Measurements from ENCODE around the gene BCAR1. TPM values are rescaled to one million over a fixed set of nuclear protein-coding genes. Genes with fewer than 3 reads are reported as not detected.
"Not testable (repeated sequence)": the region's sequence is repeated elsewhere in the genome, so short reads cannot be mapped to it uniquely, and the experiment has no call there.

The BCAR1 gene
- total RNA-seq, 1 donor from 2014 or later = 78.3 TPM

DNA sequence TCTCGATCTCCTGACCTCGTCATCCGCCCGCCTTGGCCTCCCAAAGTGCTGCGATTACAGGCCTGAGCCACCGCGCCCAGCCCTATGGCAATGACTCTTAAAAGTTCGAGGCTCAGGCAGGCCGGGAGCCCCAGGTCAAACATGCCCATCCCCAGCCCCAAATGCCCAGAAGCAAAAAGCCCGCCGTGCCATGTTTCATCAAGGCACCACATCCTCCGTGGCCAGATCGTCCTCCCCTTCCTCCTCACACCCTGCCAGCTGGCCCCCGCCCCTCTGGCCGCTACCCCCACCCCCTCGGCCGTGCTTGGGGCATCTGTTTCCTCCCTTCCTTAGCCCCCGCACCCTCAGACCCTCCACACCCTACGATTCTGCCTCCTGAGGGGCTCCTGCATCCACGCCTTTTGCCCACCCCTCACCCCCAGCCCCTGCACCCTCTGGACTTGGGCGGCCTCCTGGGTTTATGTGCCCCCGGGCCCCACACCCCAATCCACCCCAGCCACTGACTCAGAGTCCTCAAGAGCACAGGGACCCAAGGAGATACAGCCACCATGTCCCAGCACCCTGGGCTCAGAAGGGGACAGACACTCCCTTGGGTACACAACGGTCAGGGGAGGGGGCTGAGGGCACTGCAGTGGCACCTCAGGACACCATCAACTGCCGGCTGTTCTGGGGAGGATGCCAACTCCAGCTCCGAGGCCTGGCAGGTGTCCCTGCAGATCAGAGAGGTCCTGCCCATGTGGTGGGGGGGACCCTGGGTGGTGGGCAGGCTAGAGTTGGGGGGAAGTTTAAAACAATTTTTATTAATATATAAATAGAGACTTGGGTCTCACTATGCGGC, 25.5 kb downstream of the BCAR1 start:
- DNase-seq (ENCODE audit: low read depth in 2 of 2) = no peak

DNA sequence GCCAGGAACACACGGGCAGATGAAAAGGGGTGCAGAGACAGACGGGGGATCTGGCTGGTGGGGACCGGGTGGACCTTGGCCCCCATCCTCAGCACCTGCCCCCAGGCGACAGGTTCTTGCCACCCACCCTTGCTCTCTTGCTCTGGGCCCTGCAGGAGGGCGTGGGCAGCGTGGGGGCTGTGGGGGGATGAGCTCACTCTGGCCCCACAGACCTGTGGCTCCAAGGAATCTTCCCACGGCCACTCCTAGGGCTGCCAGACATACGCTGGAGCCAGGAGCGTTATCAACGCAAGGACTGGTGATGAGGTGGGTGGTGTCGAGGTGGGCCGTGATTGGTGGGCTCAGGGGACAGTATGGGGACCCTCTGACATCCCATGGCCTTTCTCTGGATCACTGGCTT, 26.3 kb downstream of the BCAR1 start:
- no peak for DNase-seq (ENCODE audit: low read depth in 2 of 2)

DNA sequence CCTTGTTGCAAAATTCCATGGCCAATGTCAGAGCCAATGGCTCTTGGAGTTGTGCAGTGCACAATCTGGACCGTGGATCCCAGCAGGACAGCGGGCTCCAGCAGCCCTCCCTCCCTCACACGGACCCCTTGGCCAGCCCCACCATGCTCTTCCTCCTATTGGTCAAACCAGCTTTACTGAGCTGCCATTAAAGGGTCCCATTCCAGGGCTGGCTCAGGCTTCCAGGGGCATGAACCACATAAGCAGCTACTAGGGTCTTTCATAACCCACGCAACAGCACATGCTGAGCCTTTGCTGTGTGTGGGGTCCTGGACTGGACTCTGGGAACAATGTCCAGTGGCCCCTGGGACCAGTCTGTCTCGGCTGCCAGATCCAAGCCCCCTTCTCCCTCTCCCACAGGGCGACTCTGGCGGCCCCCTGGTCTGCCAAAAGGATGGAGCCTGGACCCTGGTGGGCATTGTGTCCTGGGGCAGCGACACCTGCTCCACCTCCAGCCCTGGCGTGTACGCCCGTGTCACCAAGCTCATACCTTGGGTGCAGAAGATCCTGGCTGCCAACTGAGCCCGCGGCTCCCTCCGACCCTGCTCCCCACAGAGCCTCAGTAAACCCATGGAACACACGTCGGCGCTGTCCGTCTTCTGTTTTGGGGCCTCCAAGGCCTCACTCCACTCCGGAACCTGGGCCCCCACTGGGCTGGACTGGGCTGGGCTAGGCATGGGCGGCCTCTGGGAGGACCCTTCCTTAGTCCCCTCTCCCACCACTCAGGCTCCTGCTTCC, 26.9 kb downstream of the BCAR1 start:
- no peak for DNase-seq (ENCODE audit: low read depth in 2 of 2)

DNA sequence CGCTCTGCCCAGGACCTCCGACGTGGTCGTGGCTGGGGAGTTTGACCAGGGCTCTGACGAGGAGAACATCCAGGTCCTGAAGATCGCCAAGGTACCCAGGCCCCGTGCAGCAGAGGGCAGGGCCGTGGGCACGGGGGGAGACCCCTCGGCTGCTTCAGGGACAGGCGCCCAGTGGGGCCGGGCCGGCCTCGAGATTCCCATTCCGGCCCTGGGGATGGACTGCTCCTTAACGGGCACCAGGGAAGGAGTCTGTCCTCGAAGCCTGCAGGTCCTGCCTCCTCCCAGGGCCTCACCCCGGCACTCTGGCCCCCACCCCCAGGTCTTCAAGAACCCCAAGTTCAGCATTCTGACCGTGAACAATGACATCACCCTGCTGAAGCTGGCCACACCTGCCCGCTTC, 28.3 kb downstream of the BCAR1 start:
- DNase-seq (ENCODE audit: low read depth in 2 of 2) = not testable (repeated sequence)

DNA sequence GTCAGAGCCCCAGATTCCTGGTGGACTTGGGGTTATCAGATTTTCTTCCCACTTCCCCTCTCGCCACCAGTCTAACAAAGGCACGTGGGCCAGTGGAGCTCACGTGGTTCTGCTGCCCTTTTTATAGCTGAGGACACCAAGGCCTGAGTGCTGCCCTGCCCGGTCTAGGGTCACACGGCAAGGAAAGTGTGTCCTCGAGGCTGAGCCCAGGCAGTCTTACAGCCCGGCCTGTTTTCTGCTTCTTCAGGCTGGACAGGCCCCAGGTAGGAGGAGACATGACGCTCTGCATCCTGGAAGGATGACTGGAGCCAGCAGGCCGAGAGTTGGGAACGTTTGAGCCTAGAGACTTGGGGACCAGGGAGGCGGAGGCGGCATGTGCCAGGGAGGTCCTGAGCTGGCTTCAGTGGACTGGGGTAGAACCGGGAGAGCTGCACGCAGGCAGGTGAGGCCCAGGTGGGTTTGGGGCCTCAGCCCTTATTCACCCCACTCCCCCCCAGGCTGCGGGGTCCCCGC, 29.1 kb downstream of the BCAR1 start:
- no peak for DNase-seq (ENCODE audit: low read depth in 2 of 2)

DNA sequence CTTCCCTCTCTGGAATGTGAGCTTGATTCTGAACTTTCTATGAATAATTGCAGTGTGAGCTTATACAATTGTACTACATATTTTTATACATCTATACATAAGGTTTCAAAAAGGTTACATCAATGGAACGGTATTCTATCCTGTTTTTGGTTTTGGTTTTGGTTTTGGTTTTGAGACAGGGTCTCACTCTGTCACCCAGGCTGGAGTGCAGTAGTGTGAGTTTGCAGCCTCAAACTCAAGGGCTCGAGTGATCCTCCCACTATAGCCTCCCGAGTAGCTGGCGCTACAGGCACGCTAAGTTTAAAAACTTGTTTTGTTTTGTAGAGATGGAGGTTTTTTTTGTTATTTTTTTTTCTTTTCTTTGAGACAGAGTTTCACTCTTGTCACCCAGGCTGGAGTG, 31.6 kb downstream of the BCAR1 start:
- no peak for DNase-seq (ENCODE audit: low read depth in 2 of 2)

DNA sequence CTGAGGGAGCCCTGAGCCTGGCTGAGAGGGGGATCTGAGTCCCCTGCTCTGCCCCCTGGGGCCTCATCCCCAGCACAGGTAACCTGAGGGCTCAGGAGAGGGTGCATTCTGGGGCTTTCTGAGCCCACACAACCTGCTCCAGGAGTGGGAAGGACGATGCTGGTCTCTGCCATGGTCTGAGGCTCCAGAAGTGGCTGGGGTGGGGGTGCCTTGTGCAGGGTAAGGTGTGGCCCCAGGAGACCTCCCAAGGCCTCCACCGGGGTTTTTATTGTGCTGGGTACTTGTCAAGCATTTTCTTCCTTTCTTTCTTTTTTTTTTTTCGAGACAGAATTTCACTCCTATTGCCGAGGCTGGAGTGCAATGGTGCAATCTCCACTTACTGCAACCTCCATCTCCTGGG, 32.3 kb downstream of the BCAR1 start:
- DNase-seq (ENCODE audit: low read depth in 2 of 2) = no peak

DNA sequence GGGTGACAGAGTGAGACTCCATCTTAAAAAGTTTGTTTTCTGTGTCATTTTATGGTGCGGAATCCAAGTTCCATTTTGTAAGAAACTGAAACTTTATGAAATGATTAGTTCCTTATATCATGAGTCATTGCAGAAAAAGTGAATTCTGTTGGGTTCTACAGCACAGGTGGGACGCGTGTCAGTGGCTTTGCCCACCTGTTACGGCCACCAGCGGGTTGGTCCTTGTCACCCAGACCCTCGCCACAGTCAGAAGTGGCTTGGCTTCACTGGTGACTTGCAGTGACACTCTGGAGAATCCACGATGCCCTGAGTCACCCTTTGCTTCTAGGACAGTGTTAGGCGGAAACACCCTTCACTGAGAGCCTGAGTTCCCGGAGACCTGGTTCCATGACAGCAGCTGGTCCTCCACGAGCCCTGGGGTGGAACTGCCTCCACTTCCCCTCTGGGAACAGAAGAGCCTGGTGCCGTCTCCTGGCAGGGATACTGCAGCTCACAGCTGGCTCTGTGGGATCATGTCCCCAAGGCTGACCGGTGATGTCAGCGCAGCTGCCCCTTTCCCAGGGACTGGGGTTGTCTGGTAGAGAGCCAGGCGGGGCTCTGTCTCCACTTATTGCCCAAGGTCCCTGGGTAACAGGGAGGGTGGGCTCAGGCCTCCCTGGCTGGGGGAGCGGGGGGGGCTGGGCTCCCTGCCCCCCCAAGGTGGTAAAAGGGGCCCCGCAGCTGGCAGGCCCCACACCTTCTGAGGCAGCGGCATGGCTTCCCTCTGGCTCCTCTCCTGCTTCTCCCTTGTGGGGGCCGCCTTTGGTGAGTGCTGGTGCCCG, 33.0 kb downstream of the BCAR1 start, which contains the start of gene CTRB1:
Gene CTRB1 (plus strand): TSS at position 733 of the 821 bp plus-strand sequence. CDS start 20 bp downstream, at position 753.
- no peak for DNase-seq (ENCODE audit: low read depth in 2 of 2)

DNA sequence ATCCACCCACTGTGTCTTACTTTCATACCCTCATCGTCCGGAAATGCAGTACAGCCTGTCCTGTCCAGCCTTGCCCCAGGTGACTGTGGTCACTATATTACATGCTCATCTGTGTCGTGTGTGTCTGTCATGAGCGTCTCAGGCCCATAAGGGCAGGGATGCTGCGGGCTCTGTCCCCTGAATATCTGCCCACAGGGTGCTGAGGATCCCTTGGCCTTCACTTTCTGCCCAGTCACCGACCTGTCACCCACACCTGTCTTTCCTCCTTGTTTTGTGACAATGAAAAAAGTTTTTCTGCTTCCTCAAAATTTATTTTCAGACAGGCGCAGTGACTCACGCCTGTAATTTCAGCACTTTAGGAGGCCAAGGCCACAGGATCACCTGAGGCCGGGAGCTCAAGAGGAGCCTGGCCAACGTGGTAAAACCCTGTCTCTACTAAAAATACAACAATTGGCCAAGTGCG, 34.0 kb downstream of the BCAR1 start:
- no peak for DNase-seq (ENCODE audit: low read depth in 2 of 2)

DNA sequence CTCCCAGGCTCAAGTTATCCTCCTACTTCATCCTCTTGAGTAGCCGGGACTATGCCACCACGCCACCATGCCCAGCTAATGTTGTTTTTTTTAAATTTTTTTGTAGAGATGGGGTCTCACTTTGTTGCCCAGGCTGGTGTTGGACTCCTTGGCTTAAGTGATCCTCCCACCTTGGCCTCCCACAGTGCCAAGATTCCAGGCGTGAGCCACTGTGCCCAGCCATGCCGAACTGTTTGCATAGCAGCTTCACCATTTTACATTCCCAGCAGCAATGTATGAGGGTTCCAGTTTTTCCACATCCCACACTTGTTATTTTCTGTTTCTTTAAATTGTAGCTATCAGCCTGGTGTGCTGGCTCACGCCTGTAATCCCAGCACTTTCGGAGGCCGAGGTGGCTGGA, 34.8 kb downstream of the BCAR1 start:
- DNase-seq (ENCODE audit: low read depth in 2 of 2) = no peak

DNA sequence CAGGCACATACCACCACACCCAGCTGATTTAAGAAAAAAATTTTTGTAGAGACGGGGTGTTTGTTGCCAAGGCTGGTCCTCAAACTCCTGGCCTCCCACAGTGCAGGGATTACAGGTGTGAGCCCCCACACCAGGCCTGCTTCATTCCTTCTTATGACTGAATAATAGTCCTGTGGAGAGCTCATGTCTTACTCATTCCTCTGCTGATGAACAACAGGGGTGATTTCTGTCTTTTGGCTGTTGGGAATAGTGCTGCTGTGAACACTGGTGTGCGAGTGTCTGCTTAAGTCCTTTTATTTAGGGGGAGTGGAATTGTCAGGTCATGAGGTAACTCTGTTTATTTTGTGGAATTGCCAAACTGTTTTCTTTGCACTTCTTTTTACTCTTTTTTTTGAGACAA, 35.3 kb downstream of the BCAR1 start:
- no peak for DNase-seq (ENCODE audit: low read depth in 2 of 2)

DNA sequence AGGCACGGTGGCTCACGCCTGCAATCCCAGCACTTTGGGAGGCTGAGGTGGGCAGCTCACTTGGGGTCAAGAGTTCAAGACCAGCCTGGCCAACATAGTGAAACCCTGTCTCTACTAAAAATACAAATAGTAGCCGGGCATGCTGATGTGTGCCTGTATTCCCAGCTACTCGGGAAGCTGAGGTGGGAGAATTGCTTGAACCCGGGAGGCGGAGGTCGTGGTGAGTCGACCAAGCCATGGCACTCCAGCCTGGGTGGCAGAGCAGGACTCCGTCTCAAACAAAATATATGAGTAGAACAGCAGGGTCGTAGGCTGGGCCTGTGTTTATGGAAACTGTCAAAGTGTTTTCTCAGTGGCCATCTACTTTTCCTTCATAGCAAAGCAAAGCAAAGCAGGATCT, 40.1 kb downstream of the BCAR1 start:
- not testable (repeated sequence) for DNase-seq (ENCODE audit: low read depth in 2 of 2)

DNA sequence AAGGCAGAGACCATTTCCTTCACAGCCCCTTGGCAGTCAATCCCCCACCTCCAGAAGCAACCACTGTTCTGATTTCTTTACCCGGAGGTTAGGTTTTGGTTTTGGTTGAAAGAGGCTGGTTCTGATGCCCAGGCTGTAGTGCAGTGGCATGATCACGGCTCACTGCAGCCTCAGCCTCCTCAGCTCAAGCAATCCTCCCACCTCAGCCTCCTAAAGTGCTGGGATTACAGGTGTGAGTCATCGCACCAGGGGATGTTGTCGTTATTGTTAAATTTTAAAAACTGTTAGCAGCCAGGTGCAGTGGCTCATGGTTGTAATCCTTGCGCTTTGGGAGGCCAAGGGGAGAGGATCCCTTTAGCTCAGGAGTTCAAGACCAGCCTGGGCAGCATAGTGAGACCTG, 41.5 kb downstream of the BCAR1 start:
- no peak for DNase-seq (ENCODE audit: low read depth in 2 of 2)

DNA sequence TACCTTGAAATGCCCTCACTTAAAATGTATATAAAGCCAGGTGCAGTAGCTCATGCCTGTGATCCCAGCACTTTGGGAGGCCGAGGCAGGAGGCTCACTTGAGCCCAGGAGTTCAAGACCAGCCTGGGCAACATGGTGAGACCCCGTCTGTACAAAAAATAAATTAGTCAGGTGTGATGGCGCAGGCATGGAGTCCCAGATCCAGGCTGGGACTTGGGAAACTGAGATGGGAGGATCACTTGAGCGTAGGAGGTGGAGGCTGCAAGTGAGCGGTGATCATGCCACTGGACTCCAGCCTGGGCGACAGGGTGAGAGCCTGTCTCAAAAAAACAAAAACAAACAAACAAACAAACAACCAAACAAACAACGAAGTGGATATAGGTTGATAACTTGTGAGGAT, 41.9 kb downstream of the BCAR1 start:
- DNase-seq (ENCODE audit: low read depth in 2 of 2) = not testable (repeated sequence)

DNA sequence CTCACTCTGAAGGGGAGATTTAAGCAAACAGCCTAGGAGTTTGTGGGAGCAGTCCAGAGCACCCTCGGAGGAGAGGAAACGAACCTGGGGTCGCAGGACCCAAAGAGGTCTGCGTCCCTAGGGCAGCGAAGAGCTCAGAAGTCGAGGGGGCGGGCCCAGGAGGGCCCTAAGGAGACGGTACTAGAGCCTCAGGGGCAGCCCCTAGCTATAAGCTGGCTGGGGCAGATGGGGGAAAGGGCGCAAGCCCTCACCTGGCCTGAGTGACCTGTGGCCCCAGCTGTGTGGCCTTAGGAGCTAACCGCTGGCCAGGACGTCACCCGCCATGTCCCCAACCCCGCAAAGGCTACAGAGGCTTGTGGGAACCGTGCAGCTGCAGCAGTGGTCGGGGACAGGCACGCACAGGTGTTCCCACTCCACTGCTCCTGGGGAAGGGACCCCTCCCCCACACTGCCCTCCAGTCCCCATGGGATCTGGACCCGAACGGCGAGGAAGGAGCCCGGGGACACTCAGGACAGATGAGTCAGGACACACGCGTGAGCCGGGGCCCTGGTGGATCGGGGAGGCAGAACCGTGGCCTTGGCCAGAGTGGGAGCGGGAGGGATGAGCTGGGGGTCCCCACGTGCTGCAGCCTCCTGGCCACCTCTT, 42.4 kb downstream of the BCAR1 start:
- no peak for DNase-seq (ENCODE audit: low read depth in 2 of 2)

DNA sequence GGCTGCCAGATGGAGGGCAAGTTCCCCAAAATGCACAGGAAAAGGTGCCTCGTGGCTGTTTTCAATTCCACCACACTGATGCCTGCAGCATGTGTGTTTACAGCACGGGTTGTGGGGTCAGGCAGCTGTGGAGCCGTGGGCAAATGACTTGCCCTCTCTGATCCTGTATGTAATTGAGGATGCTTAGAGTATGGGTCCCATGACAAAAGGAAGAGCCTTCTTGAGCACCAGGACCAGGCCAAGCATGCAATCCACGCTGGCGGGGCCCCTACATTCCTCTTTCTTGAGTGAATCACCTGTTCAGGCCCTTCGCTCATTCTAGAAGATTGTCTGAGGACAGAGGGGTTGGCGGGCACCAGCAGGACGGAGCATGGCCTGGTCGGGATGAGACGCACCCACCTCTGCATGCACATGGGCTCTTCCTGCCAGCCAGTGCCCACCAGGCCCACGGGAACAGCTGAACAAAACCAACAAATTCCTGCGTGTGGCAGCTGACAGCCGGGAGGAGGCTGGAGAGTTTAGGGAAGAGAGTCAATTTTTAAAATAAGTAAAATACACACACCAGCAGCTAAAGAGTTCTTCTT, 43.1 kb downstream of the BCAR1 start:
- no peak for DNase-seq (ENCODE audit: low read depth in 2 of 2)

DNA sequence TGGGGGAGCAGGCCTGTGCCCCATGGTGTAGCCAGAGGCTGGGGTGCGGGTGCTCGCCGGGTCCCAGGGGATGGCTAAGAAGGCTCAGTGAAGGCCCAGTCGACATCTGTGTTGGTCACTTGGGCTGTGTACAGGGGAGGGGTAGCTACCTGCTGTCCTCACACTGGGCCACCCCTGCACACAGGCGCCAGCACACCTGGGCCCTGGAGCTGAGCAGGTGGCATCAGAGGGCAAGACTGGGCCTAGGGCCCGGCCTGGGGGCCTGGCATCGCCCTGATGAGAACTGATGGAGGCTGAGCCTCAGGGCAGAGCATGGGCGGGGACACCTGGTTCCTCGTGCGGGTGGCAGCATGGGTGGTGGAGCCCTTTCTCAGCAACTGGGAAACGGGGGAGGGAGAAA, 43.6 kb downstream of the BCAR1 start:
- no peak for DNase-seq (ENCODE audit: low read depth in 2 of 2)

DNA sequence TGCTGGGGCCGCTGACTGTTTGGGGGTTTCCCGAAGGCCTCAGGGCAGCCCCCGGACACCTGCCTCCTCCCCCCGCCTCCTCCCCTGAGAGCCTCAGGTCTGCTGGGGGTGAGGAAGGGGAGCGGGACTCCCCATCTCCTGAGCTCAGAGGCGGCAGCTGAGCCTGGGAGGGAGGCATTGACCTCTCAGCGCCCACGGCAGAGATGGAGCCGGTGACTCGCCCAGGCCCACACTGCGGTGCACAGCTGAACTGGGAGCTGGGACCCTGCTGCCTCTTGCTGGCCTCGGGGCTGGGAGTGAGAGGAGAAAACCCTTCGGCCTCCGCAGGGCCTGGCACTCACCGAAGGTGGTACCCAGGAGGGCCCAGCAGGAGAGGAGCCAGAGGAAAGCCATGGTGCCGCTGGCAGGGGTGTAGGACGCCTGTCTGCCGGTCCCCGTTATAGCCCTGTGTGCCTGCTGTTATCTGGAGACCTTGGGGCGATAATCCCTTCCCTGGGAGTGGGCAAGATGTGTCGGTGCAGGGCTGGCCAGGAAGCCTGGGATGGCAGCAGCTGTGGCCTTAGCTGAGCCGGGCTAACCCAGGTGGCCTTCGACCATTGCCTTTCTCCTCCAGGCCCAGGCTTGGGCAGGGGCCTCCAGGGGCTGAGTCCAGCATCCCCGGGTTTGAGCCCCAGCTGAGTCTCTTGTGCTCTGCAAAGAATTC, 44.5 kb downstream of the BCAR1 start, which contains the start of gene CTRB2:
Gene CTRB2 (minus strand): TSS at position 413 of the 703 bp plus-strand sequence. CDS start 20 bp downstream, at position 393.
- DNase-seq (ENCODE audit: low read depth in 2 of 2) = no peak

DNA sequence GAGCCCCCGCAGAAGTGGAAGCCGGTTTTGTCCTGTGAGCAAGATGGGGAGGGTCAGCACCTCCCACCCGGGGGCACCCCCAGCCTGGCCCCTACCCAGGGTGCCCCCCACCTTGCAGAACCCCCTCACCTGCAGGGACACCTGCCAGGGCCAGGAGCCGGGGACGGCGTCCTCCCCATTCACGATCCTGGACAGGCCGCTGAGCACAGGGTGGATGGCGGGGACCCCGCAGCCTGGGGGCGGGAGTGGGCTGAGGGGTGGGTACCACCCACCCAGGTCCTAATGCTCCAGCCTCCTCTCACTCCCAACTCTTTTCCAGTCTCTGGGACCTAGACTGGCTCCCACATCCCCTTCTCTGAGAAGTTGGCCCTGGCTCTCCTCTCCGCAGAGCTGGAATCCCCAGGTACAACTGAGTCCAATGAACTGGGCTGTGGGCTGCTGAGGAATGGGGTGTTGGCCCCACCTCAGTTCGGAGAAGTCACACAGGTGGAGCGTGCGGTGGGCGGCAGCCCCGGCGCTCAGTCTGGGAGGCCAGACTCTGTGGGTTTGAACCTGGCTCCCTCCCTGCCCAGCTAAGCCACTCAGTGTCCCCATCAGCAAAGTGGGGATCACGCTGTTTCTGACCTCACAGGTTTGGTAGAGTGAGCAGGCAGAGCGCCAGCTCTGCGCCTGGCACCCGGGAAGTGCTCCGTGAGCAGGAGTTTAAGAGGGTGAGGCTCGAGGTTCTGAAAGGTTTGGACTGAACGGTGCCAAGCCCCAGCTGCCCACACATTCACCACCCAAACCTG, 45.3 kb downstream of the BCAR1 start:
- DNase-seq (ENCODE audit: low read depth in 2 of 2) = not testable (repeated sequence)
